Endothelial cell of umbilical vein (primary cell): Measurements from ENCODE around the gene DNAH11. TPM values are rescaled to one million over a fixed set of nuclear protein-coding genes. Genes with fewer than 3 reads are reported as not detected.

ENCODE experiments used
- BruUV-seq: library from RNA; stranded (reverse); fragments of 400-500 nt; replicated peaks from 2 replicates; lab custom pipeline; 2021; lab: Mats Ljungman, UMichigan
- CTCF ChIA-PET: fragments of 300-600, 350-600 bp; sonication (Branson Sonifier 250); formaldehyde crosslinking; loops from one replicate; lab custom pipeline; 2021; ENCODE audit warnings: antibody characterized with exemption, inconsistent platforms; lab: Charles Lee
- POLR2A ChIA-PET: fragments of 300-600, 350-600 bp; sonication (Branson Sonifier 250); formaldehyde crosslinking; loops from one replicate; lab custom pipeline; 2021; ENCODE audit warnings: antibody characterized with exemption, inconsistent platforms; lab: Charles Lee
- DNase-seq: peaks from one replicate; pipeline ENCODE4 v3.0.0-alpha.2; 2011; ENCODE audit warnings: low read depth, low spot score
- FAIRE-seq: peaks from 2 replicates; lab custom pipeline; 2011; peaks lifted over from hg19 to GRCh38; lab: Jason Lieb, UNC
- H2AFZ ChIP-seq: 2 replicates; pipeline ENCODE4 v1.6.0; 2012; ENCODE audit warnings: low read depth, low read length, control low read depth, inconsistent platforms
- H3K27ac ChIP-seq: 2 replicates; pipeline ENCODE4 v1.5.1; 2011; ENCODE audit warnings: low read depth, mild to moderate bottlenecking, control low read depth, low read length, moderate library complexity; ENCODE audit not compliant: insufficient read depth
- H3K27me3 ChIP-seq, 2 experiments: 2 replicates each; pipeline versions ENCODE4 v1.6.0 to v1.6.1; 2011; ENCODE audit warnings: low read length in 2 of 2, mixed read lengths in 1 of 2; ENCODE audit not compliant: control insufficient read depth in 2 of 2, insufficient read depth in 2 of 2
- H3K36me3 ChIP-seq, 2 experiments: 2 replicates in 1 of 2; 3 replicates in 1 of 2; pipeline ENCODE4 v1.5.1; 2011; ENCODE audit warnings: low read length in 2 of 2, mild to moderate bottlenecking in 1 of 2, moderate library complexity in 1 of 2; ENCODE audit not compliant: control insufficient read depth in 2 of 2, insufficient read depth in 2 of 2; ENCODE audit errors: extremely low read depth in 1 of 2
- H3K4me1 ChIP-seq: 3 replicates; pipeline ENCODE4 v1.5.1; 2011; ENCODE audit warnings: mild to moderate bottlenecking, low read length; ENCODE audit not compliant: control insufficient read depth, insufficient read depth; ENCODE audit errors: extremely low read depth
- H3K4me2 ChIP-seq: 2 replicates; pipeline ENCODE4 v1.6.1; 2011; ENCODE audit warnings: low read length, control low read depth, mixed read lengths; ENCODE audit not compliant: insufficient read depth
- H3K4me3 ChIP-seq, 3 experiments: fragments of 200-600 bp in 1 of 3; sonication (generic), shearing (Covaris generic) in 1 of 3; replicated peaks in 1 of 3; 2 replicates each; pipeline ENCODE4 v1.5.1; 2011 to 2016; ENCODE audit warnings: control low read depth in 3 of 3, low read length in 3 of 3, mild to moderate bottlenecking in 2 of 3, inconsistent platforms in 1 of 3, low read depth in 1 of 3, moderate library complexity in 1 of 3; ENCODE audit not compliant: insufficient read depth in 1 of 3
- H3K79me2 ChIP-seq: 2 replicates; pipeline ENCODE4 v1.6.0; 2012; ENCODE audit warnings: low read length, inconsistent platforms; ENCODE audit not compliant: control insufficient read depth, insufficient read depth
- H3K9ac ChIP-seq: replicated peaks from 2 replicates; pipeline ENCODE3; 2011; ENCODE audit warnings: low read length, control low read depth; ENCODE audit not compliant: insufficient read depth; ENCODE audit errors: extremely low read depth
- H3K9me1 ChIP-seq: replicated peaks from 3 replicates; pipeline ENCODE4 v1.6.0; 2011; ENCODE audit warnings: mild to moderate bottlenecking, low read length; ENCODE audit not compliant: control insufficient read depth, insufficient read depth; ENCODE audit errors: extremely low read depth
- H3K9me3 ChIP-seq: replicated peaks from 2 replicates; pipeline ENCODE4 v1.5.1; 2012; ENCODE audit warnings: low read length, inconsistent platforms; ENCODE audit not compliant: control insufficient read depth, insufficient read depth
- H4K20me1 ChIP-seq: replicated peaks from 2 replicates; pipeline ENCODE3; 2011; ENCODE audit warnings: mild to moderate bottlenecking, low read length; ENCODE audit not compliant: control insufficient read depth, insufficient read depth; ENCODE audit errors: extremely low read depth
- EZH2 ChIP-seq: IDR thresholded peaks from 2 replicates; pipeline ENCODE4 v1.6.1; 2012; ENCODE audit warnings: borderline replicate concordance, low read depth, mild to moderate bottlenecking, moderate library complexity, low read length, inconsistent platforms; ENCODE audit not compliant: severe bottlenecking
- FOS ChIP-seq: IDR thresholded peaks from 2 replicates; pipeline ENCODE4 v1.6.1; 2011; ENCODE audit warnings: mild to moderate bottlenecking, low read length, moderate library complexity, borderline replicate concordance; ENCODE audit not compliant: insufficient read depth
- GATA2 ChIP-seq: IDR thresholded peaks from 2 replicates; pipeline ENCODE4 v1.7.0; 2011; ENCODE audit warnings: low read depth, mild to moderate bottlenecking, moderate library complexity, mixed read lengths, low read length; ENCODE audit not compliant: insufficient read length, insufficient read depth
- JUN ChIP-seq: IDR thresholded peaks from 2 replicates; pipeline ENCODE4 v1.6.1; 2011; ENCODE audit warnings: borderline replicate concordance, low read depth; ENCODE audit not compliant: insufficient read length, insufficient read depth
- MYC ChIP-seq: IDR thresholded peaks from one replicate; pipeline ENCODE4 v1.6.1; 2011; ENCODE audit warnings: mild to moderate bottlenecking, low read depth, low read length
- POLR2A ChIP-seq: IDR thresholded peaks from 2 replicates; pipeline ENCODE4 v1.6.1; 2012; ENCODE audit warnings: low read depth, mild to moderate bottlenecking, control low read depth, low read length
- POLR2AphosphoS5 ChIP-seq: IDR thresholded peaks from 2 replicates; pipeline ENCODE4 v1.6.1; 2012; ENCODE audit warnings: low read depth, mild to moderate bottlenecking, control low read depth, low read length, moderate library complexity; ENCODE audit not compliant: insufficient read depth
- dilution Hi-C: fragments of 300-500 bp; cut with MboI; formaldehyde crosslinking; loops from one replicate; pipeline ENCODE4 v1.15.0; 2019; ENCODE audit warnings: low sequenced_read_pairs; ENCODE audit not compliant: extremely low pct_ligation_motif_present
- intact Hi-C: fragments of 100-400 bp; cut with micrococcal nuclease; formaldehyde crosslinking; loops from one replicate; pipeline ENCODE4 v1.10.0; 2022
- polyA plus RNA-seq, 4 experiments: library from polyadenylated mRNA; depleted of rRNA in 3 of 4; stranded (reverse) in 3 of 4; unstranded in 1 of 4; fragments of >200 nt; gene quantifications; 2 replicates each; pipeline versions ENCODE4 v1.2.1 to v1.2.3, GENCODE V29; 2011 to 2012; ENCODE audit warnings: missing spikeins in 1 of 4
- total RNA-seq: library from RNA; stranded (reverse); gene quantifications from 2 replicates; pipeline ENCODE4 v1.2.3, GENCODE V29; 2021
- TF ChIP-seq, protein P1 (sequence below): IDR thresholded peaks from 2 replicates; pipeline ENCODE4 v1.6.1; 2011; ENCODE audit not compliant: insufficient read depth, insufficient read length
- TF ChIP-seq, protein P2 (sequence below), 2 donors: IDR thresholded peaks; 1 replicate in 1 of 2; 2 replicates in 1 of 2; pipeline ENCODE4 v1.5.1; 2011; ENCODE audit warnings: low read length in 2 of 2, mild to moderate bottlenecking in 2 of 2, moderate library complexity in 2 of 2, control low read depth in 1 of 2, inconsistent platforms in 1 of 2, low read depth in 1 of 2; ENCODE audit not compliant: insufficient read depth in 1 of 2; ENCODE audit errors: extremely low read depth in 1 of 2

DNAH11 gene
- total and polyA plus RNA-seq, 2 donors (not counting 3 experiments of a cell fraction or from before 2014, with no cell fraction given) = 0.69 to 0.91 TPM

GRCh38 chr7:21671859-21672258, 129.0 kb downstream of the DNAH11 start:
- no peaks in the 10 kb centered on the region for H3K9me3 ChIP-seq
- intact Hi-C loops (no loop called here), dilution Hi-C loops (no loop called here)
- ChIA-PET CTCF (interaction anchor here (1.2 kb wide), 1 partner anchor 18 kb away, joined by 3 read pairs; no protein-coding TSS in a partner anchor), POLR2A (interaction anchor here (0.5 kb wide), 1 partner anchor 266 kb away, joined by 10 read pairs; no protein-coding TSS in a partner anchor)
- no peak overlapping the region for H3K4me3 ChIP-seq
- FAIRE-seq = no peak
- no peak for TF ChIP-seq GATA2
- no peak for TF ChIP-seq JUN
- TF ChIP-seq POLR2A = no peak
- TF ChIP-seq POLR2AphosphoS5 = no peak
- TF ChIP-seq, protein P1, sequence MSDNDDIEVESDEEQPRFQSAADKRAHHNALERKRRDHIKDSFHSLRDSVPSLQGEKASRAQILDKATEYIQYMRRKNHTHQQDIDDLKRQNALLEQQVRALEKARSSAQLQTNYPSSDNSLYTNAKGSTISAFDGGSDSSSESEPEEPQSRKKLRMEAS = no peak
- TF ChIP-seq, protein P2, sequence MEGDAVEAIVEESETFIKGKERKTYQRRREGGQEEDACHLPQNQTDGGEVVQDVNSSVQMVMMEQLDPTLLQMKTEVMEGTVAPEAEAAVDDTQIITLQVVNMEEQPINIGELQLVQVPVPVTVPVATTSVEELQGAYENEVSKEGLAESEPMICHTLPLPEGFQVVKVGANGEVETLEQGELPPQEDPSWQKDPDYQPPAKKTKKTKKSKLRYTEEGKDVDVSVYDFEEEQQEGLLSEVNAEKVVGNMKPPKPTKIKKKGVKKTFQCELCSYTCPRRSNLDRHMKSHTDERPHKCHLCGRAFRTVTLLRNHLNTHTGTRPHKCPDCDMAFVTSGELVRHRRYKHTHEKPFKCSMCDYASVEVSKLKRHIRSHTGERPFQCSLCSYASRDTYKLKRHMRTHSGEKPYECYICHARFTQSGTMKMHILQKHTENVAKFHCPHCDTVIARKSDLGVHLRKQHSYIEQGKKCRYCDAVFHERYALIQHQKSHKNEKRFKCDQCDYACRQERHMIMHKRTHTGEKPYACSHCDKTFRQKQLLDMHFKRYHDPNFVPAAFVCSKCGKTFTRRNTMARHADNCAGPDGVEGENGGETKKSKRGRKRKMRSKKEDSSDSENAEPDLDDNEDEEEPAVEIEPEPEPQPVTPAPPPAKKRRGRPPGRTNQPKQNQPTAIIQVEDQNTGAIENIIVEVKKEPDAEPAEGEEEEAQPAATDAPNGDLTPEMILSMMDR (IDR thresholded peaks at IDR 0.05; ENCODE audit: extremely low read depth in 1 of 2, insufficient read depth in 1 of 2, low read depth in 1 of 2, low read length in 2 of 2) = no peak
- no peak for TF ChIP-seq FOS
- no peak for TF ChIP-seq EZH2
- TF ChIP-seq MYC = no peak
- no peaks in the 10 kb centered on the region for H3K9me1 ChIP-seq
- BruUV-seq = no TSS peak
- H3K4me2 ChIP-seq = no peak overlapping the region
- no peaks in the 10 kb centered on the region for H4K20me1 ChIP-seq
- no peak for DNase-seq
- no peak overlapping the region for H3K27ac ChIP-seq
- H3K4me1 ChIP-seq = no peaks in the 10 kb centered on the region
- H3K9ac ChIP-seq = no peak overlapping the region
- H3K27me3 ChIP-seq = peaks cover 1 to 2% of the 10 kb centered on the region in 2 experiments
- no peaks in the 10 kb centered on the region for H3K79me2 ChIP-seq
- H3K36me3 ChIP-seq = no peaks in the 10 kb centered on the region
- H2AFZ ChIP-seq = no peak overlapping the region
